Activated naive CD8-positive, alpha-beta T cell treated with anti-CD3 and anti-CD28 coated beads, Interleukin-2, amount 10 ng/mL, durations not matched to agents 7 days and 5 days (primary cell): ENCODE measurements around the gene WDR64. TPM values are rescaled to one million over a fixed set of nuclear protein-coding genes. Genes with fewer than 3 reads are reported as not detected.
"Not testable (repeated sequence)": the region's sequence is repeated elsewhere in the genome, so short reads cannot be mapped to it uniquely, and the experiment has no call there.

ENCODE experiments used
- ATAC-seq: fragments of 150-1000 bp; cut with Tn5 transposase; one replicate; pipeline ENCODE4 v1.10.0; 2021; ENCODE audit warnings: low read depth, moderate library complexity
- POLR2A ChIA-PET: fragments of 350-600 bp; sonication (Branson Sonifier 250); formaldehyde crosslinking; loops from one replicate; lab custom pipeline; 2021; ENCODE audit warnings: antibody characterized with exemption; lab: Charles Lee
- DNase-seq: peaks from one replicate; pipeline ENCODE4 v3.0.0; 2021
- H3K27ac Mint-ChIP-seq: one replicate; pipeline ENCODE4 v1.8.0; 2022; ENCODE audit warnings: mild to moderate bottlenecking, mixed read lengths
- H3K27me3 Mint-ChIP-seq: one replicate; pipeline ENCODE4 v1.8.0; 2022; ENCODE audit warnings: mild to moderate bottlenecking, moderate library complexity, mixed read lengths
- H3K36me3 Mint-ChIP-seq: one replicate; pipeline ENCODE4 v1.8.0; 2021; ENCODE audit warnings: mild to moderate bottlenecking, mixed read lengths
- H3K4me1 Mint-ChIP-seq: one replicate; pipeline ENCODE4 v1.8.0; 2021; ENCODE audit warnings: mixed read lengths
- H3K4me3 Mint-ChIP-seq: one replicate; pipeline ENCODE4 v1.8.0; 2022; ENCODE audit warnings: mild to moderate bottlenecking, moderate library complexity, mixed read lengths
- H3K9me3 Mint-ChIP-seq: one replicate; pipeline ENCODE4 v1.8.0; 2021; ENCODE audit warnings: mixed read lengths
- total RNA-seq, 2 experiments: library from RNA; stranded (reverse); gene quantifications; one replicate each; pipeline ENCODE4 v1.2.3, GENCODE V29; 2021

The WDR64 gene
- total RNA-seq, 2 experiments from 2014 or later, result 0.58 to 0.99 TPM

GRCh38 chr1:241648159-241648558 lies 3.9 kb upstream of the WDR64 start:
- H3K4me3 Mint-ChIP-seq, result no peak overlapping the region

GRCh38 chr1:241654019-241654418 lies 1.9 kb downstream of the WDR64 start:
- no peak overlapping the region for H3K27ac Mint-ChIP-seq

More at GRCh38 chr1:241648159-241648558, 3.9 kb upstream of the WDR64 start:
- Mint-ChIP-seq H3K4me1 (peaks cover 2% of the 10 kb centered on the region), H3K27me3 (no peaks in the 10 kb centered on the region), H3K27ac (no peak overlapping the region), H3K36me3 (no peaks in the 10 kb centered on the region), H3K9me3 (peaks cover 2% of the 10 kb centered on the region)
- no peak for DNase-seq
- no peak for ATAC-seq
- POLR2A ChIA-PET, result no interaction called here

GRCh38 chr1:241654641-241655040 lies 2.6 kb downstream of the WDR64 start:
- Mint-ChIP-seq H3K4me1 (no peaks in the 10 kb centered on the region), H3K9me3 (peaks cover 2% of the 10 kb centered on the region), H3K27ac (no peak overlapping the region), H3K27me3 (no peaks in the 10 kb centered on the region), H3K4me3 (no peak overlapping the region), H3K36me3 (no peaks in the 10 kb centered on the region)
- DNase-seq (no peak), ATAC-seq (no peak)
- POLR2A ChIA-PET, result no interaction called here

More at GRCh38 chr1:241654019-241654418, 1.9 kb downstream of the WDR64 start:
- peaks cover 2% of the 10 kb centered on the region for H3K9me3 Mint-ChIP-seq
- DNase-seq, result no peak
- no peaks in the 10 kb centered on the region for H3K4me1 Mint-ChIP-seq
- POLR2A ChIA-PET, result no interaction called here
- ATAC-seq, result no peak
- H3K36me3 Mint-ChIP-seq, result no peaks in the 10 kb centered on the region
- no peak overlapping the region for H3K4me3 Mint-ChIP-seq
- no peaks in the 10 kb centered on the region for H3K27me3 Mint-ChIP-seq

- DNase-seq, result no peak
- no peak overlapping the region for H3K27ac Mint-ChIP-seq
- H3K4me1 Mint-ChIP-seq, result no peaks in the 10 kb centered on the region
- ATAC-seq, result no peak
- H3K27me3 Mint-ChIP-seq, result no peaks in the 10 kb centered on the region
- H3K4me3 Mint-ChIP-seq, result no peak overlapping the region
- no peaks in the 10 kb centered on the region for H3K36me3 Mint-ChIP-seq
- POLR2A ChIA-PET, result no interaction called here
- peaks cover 2% of the 10 kb centered on the region for H3K9me3 Mint-ChIP-seq
Observed at GRCh38 chr1:241658081-241658793, 6.2 kb downstream of the WDR64 start.

GRCh38 chr1:241659016-241659415 lies 6.9 kb downstream of the WDR64 start:
- ATAC-seq, H3K27me3 Mint-ChIP-seq, H3K4me1 Mint-ChIP-seq, DNase-seq, H3K9me3 Mint-ChIP-seq, H3K4me3 Mint-ChIP-seq, H3K36me3 Mint-ChIP-seq, H3K27ac Mint-ChIP-seq, POLR2A ChIA-PET: not testable (repeated sequence)

- Mint-ChIP-seq H3K9me3 (peaks cover 2% of the 10 kb centered on the region), H3K36me3 (no peaks in the 10 kb centered on the region)
Observed at GRCh38 chr1:241660424-241660972, 8.4 kb downstream of the WDR64 start.

GRCh38 chr1:241666419-241666818 lies 14.3 kb downstream of the WDR64 start:
- no peaks in the 10 kb centered on the region for H3K9me3 Mint-ChIP-seq
- POLR2A ChIA-PET, result no interaction called here

More at GRCh38 chr1:241660424-241660972, 8.4 kb downstream of the WDR64 start:
- H3K4me1 Mint-ChIP-seq, result no peaks in the 10 kb centered on the region
- ATAC-seq (no peak), DNase-seq (no peak)
- POLR2A ChIA-PET, result no interaction called here
- no peak overlapping the region for H3K4me3 Mint-ChIP-seq
- H3K27ac Mint-ChIP-seq, result no peak overlapping the region
- H3K27me3 Mint-ChIP-seq, result no peaks in the 10 kb centered on the region

GRCh38 chr1:241672301-241672700 lies 20.2 kb downstream of the WDR64 start:
- peaks cover 2% of the 10 kb centered on the region for H3K36me3 Mint-ChIP-seq
- H3K9me3 Mint-ChIP-seq, result peaks cover 5% of the 10 kb centered on the region
- H3K27ac Mint-ChIP-seq, result no peak overlapping the region
- no peak for ATAC-seq
- POLR2A ChIA-PET, result no interaction called here
- no peak for DNase-seq
- H3K4me1 Mint-ChIP-seq, result peaks cover 14% of the 10 kb centered on the region
- no peak overlapping the region for H3K4me3 Mint-ChIP-seq
- H3K27me3 Mint-ChIP-seq, result no peaks in the 10 kb centered on the region

More at GRCh38 chr1:241666419-241666818, 14.3 kb downstream of the WDR64 start:
- DNase-seq, result no peak
- Mint-ChIP-seq H3K27me3 (no peaks in the 10 kb centered on the region), H3K27ac (no peak overlapping the region), H3K4me3 (no peak overlapping the region), H3K36me3 (no peaks in the 10 kb centered on the region), H3K4me1 (peaks cover 3% of the 10 kb centered on the region)
- ATAC-seq, result no peak

- H3K36me3 Mint-ChIP-seq, result peaks cover 2% of the 10 kb centered on the region
- H3K27ac Mint-ChIP-seq, result peak overlapping the region; percentile 45
- H3K4me3 Mint-ChIP-seq, result no peak overlapping the region
- ATAC-seq (no peak), DNase-seq (no peak)
- POLR2A ChIA-PET, result no interaction called here
- H3K4me1 Mint-ChIP-seq, result peaks cover 21% of the 10 kb centered on the region
- H3K27me3 Mint-ChIP-seq, result no peaks in the 10 kb centered on the region
- H3K9me3 Mint-ChIP-seq, result peaks cover 5% of the 10 kb centered on the region
Observed at GRCh38 chr1:241674805-241675384, 22.8 kb downstream of the WDR64 start.

GRCh38 chr1:241675983-241676382 lies 23.9 kb downstream of the WDR64 start:
- ATAC-seq, result no peak
- Mint-ChIP-seq H3K9me3 (peaks cover 5% of the 10 kb centered on the region), H3K27ac (no peak overlapping the region), H3K4me1 (peaks cover 21% of the 10 kb centered on the region), H3K27me3 (no peaks in the 10 kb centered on the region), H3K4me3 (peak overlapping the region; percentile 42), H3K36me3 (peaks cover 5% of the 10 kb centered on the region)
- POLR2A ChIA-PET, result interaction anchor here (1.7 kb wide), 1 partner anchor 156 kb away, joined by 4 read pairs; the partner anchor contains the start of gene FH
- DNase-seq, result no peak

GRCh38 chr1:241677201-241677600 lies 25.1 kb downstream of the WDR64 start:
- peaks cover 8% of the 10 kb centered on the region for H3K9me3 Mint-ChIP-seq
- peaks cover 21% of the 10 kb centered on the region for H3K4me1 Mint-ChIP-seq
- DNase-seq, result no peak
- POLR2A ChIA-PET, result interaction anchor here (1.0 to 2.1 kb wide), 5 partner anchors 25 to 170 kb away, joined by 3 to 21 read pairs (median 4); partner anchors contain the start of genes CHML, FH and OPN3
- peak overlapping the region; percentile 94 for H3K27ac Mint-ChIP-seq
- no peaks in the 10 kb centered on the region for H3K27me3 Mint-ChIP-seq
- peaks cover 8% of the 10 kb centered on the region for H3K36me3 Mint-ChIP-seq
- peak; percentile 98 for ATAC-seq
- peak overlapping the region; percentile 86 for H3K4me3 Mint-ChIP-seq

- Mint-ChIP-seq H3K4me3 (no peak overlapping the region), H3K36me3 (peaks cover 9% of the 10 kb centered on the region), H3K27me3 (no peaks in the 10 kb centered on the region), H3K27ac (no peak overlapping the region), H3K9me3 (peaks cover 8% of the 10 kb centered on the region), H3K4me1 (peaks cover 18% of the 10 kb centered on the region)
- ATAC-seq (no peak), DNase-seq (no peak)
- POLR2A ChIA-PET, result interaction anchor here (0.7 to 2.1 kb wide), 2 partner anchors 38 to 110 kb away, joined by 5 to 21 read pairs; partner anchors contain the start of genes CHML and OPN3
Observed at GRCh38 chr1:241678536-241678935, 26.5 kb downstream of the WDR64 start.

- Mint-ChIP-seq H3K4me1 (peaks cover 18% of the 10 kb centered on the region), H3K27ac (no peak overlapping the region), H3K9me3 (peaks cover 8% of the 10 kb centered on the region), H3K27me3 (no peaks in the 10 kb centered on the region), H3K4me3 (no peak overlapping the region), H3K36me3 (peaks cover 9% of the 10 kb centered on the region)
- ATAC-seq (no peak), DNase-seq (no peak)
- POLR2A ChIA-PET, result interaction anchor here (0.7 kb wide), 1 partner anchor 111 kb away, joined by 5 read pairs; no protein-coding TSS in a partner anchor
Observed at GRCh38 chr1:241679404-241679803, 27.3 kb downstream of the WDR64 start.
